GM12892 (cell line): ENCODE results near the gene MEX3D.
"Not testable (repeated sequence)": the region's sequence is repeated elsewhere in the genome, so short reads cannot be mapped to it uniquely, and the experiment has no call there.

ENCODE experiments used
- POLR2A ChIP-seq: IDR thresholded peaks from 2 replicates; pipeline ENCODE4 v1.6.1; 2011; ENCODE audit warnings: low read depth, low read length, control low read depth
- POLR2AphosphoS5 ChIP-seq: IDR thresholded peaks from 2 replicates; pipeline ENCODE4 v1.6.1; 2011; ENCODE audit warnings: low read depth, low read length, control low read depth

- not testable (repeated sequence) for TF ChIP-seq POLR2AphosphoS5, POLR2A
Measured at GRCh38 chr19:1530856-1531255, 37.3 kb downstream of the MEX3D start.
